Glutamatergic neuron (in vitro differentiated cells): ENCODE measurements around the gene PI4KA. TPM values are rescaled to one million over a fixed set of nuclear protein-coding genes. Genes with fewer than 3 reads are reported as not detected.

Source experiments
- DNase-seq: peaks from one replicate; pipeline ENCODE4 v3.0.0; 2022
- H3K27ac Mint-ChIP-seq: one replicate; pipeline ENCODE4 v1.8.0; 2020; ENCODE audit warnings: mild to moderate bottlenecking, mixed read lengths, inconsistent platforms; ENCODE audit not compliant: unreplicated experiment
- H3K27me3 Mint-ChIP-seq: one replicate; pipeline ENCODE4 v1.8.0; 2020; ENCODE audit warnings: mild to moderate bottlenecking, moderate library complexity, mixed read lengths, inconsistent platforms; ENCODE audit not compliant: unreplicated experiment
- H3K36me3 Mint-ChIP-seq: one replicate; pipeline ENCODE4 v1.8.0; 2020; ENCODE audit warnings: mild to moderate bottlenecking, mixed read lengths, inconsistent platforms; ENCODE audit not compliant: unreplicated experiment
- H3K4me1 Mint-ChIP-seq: one replicate; pipeline ENCODE4 v1.8.0; 2020; ENCODE audit warnings: mild to moderate bottlenecking, low read depth, mixed read lengths, inconsistent platforms; ENCODE audit not compliant: unreplicated experiment
- H3K4me3 Mint-ChIP-seq: one replicate; pipeline ENCODE4 v1.8.0; 2020; ENCODE audit warnings: mild to moderate bottlenecking, mixed read lengths, inconsistent platforms; ENCODE audit not compliant: unreplicated experiment
- H3K9me3 Mint-ChIP-seq: one replicate; pipeline ENCODE4 v1.8.0; 2020; ENCODE audit warnings: mild to moderate bottlenecking, moderate library complexity, mixed read lengths, inconsistent platforms; ENCODE audit not compliant: unreplicated experiment
- total RNA-seq: library from RNA; stranded (reverse); fragmentation: NEBNext Ultra II Directional; extraction: Animal tissue kit (Norgen Biotek cat#: 25700); gene quantifications from one replicate; pipeline ENCODE4 v1.2.1, GENCODE V29; 2021; ENCODE audit not compliant: unreplicated experiment
- TF ChIP-seq, protein P1 (sequence below): fragments of 200-600 bp; sonication (generic); IDR thresholded peaks from one replicate; pipeline ENCODE4 v1.5.0; 2021; ENCODE audit not compliant: partially characterized antibody, unreplicated experiment

Gene PI4KA
- total RNA-seq, 1 donor from 2014 or later: 165 TPM

DNA sequence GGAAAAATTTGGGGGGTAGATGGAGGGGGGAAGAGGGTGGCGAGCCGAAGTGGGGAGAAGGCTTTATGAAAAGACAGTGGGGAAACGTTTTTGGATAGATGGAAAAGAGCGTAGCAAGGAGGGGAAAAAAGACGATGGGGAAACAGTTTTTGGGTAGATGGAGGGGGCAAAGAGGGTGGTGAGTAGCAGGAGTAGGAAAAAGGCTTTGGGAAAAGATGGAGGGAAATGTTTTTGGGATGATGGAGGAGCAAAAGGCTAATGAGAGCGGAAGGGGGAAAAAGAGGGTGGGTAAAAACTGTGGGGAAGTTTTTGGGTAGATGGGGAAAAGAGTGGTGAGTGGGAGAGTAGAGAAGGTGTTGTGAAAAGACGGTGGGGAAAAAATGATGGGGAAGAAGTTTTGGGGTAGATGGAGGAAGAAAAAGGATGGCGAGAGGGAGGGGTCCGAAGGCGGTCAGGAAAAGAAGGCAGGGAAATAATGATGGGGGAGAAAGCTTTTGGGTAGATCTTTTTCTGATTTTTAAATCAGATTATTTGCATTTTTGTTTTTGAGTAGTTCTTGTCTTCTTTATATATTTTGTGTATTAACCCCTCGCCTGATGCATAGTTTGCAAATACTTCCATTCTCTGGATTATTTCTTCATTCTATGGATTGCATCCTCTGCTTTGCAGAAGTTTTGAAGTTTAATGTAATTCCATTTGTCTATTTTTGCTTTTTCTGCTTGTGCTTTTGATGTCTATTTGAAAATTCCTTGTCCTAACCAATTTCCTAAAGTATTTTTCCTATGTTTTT, 200.0 kb downstream of the PI4KA start:
- TF ChIP-seq, protein P1, sequence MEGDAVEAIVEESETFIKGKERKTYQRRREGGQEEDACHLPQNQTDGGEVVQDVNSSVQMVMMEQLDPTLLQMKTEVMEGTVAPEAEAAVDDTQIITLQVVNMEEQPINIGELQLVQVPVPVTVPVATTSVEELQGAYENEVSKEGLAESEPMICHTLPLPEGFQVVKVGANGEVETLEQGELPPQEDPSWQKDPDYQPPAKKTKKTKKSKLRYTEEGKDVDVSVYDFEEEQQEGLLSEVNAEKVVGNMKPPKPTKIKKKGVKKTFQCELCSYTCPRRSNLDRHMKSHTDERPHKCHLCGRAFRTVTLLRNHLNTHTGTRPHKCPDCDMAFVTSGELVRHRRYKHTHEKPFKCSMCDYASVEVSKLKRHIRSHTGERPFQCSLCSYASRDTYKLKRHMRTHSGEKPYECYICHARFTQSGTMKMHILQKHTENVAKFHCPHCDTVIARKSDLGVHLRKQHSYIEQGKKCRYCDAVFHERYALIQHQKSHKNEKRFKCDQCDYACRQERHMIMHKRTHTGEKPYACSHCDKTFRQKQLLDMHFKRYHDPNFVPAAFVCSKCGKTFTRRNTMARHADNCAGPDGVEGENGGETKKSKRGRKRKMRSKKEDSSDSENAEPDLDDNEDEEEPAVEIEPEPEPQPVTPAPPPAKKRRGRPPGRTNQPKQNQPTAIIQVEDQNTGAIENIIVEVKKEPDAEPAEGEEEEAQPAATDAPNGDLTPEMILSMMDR: no peak
- Mint-ChIP-seq H3K4me1 (no peaks in the 10 kb centered on the region), H3K27me3 (peaks cover 4% of the 10 kb centered on the region), H3K27ac (no peak overlapping the region), H3K36me3 (peaks cover 11% of the 10 kb centered on the region), H3K4me3 (no peak overlapping the region), H3K9me3 (no peaks in the 10 kb centered on the region)
- no peak for DNase-seq

DNA sequence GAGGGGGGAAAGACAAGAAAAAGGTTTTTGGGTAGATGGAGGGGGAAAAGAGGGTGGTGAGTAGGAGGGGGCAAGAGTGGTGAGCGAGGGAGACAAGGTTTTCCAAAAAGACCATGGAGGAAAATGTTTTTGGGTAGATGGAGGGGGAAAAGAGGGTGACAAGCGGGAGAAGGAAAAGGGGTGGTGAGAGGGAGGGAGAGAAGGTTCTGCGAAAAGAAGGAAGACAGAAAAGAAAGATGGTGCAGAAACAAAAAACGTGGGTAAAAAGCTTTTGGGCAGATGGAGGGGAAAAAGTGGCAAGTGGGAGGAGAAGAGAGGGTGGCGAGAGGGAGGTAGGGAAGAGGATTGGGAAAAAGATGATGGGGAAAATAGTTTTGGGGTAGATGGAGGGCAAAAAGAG, 200.6 kb downstream of the PI4KA start:
- Mint-ChIP-seq H3K4me3 (no peak overlapping the region), H3K27ac (no peak overlapping the region), H3K9me3 (no peaks in the 10 kb centered on the region), H3K36me3 (peaks cover 5% of the 10 kb centered on the region), H3K27me3 (peaks cover 6% of the 10 kb centered on the region), H3K4me1 (no peaks in the 10 kb centered on the region)
- TF ChIP-seq, protein P1: no peak
- no peak for DNase-seq

Other genes with a start within 250 kb of the PI4KA start
- gene SERPIND1, start 84.7 kb downstream of the PI4KA start, total RNA-seq: not detected
- gene SNAP29, start 196 bp upstream of the PI4KA start, total RNA-seq: 22.9 TPM
- 59.6 TPM for gene CRKL, start 58.6 kb upstream of the PI4KA start, total RNA-seq
- gene AIFM3, start 108.4 kb upstream of the PI4KA start, total RNA-seq: 0.64 TPM
- gene LZTR1, start 123.5 kb upstream of the PI4KA start, total RNA-seq: 165 TPM
- gene THAP7, start 143.3 kb upstream of the PI4KA start, total RNA-seq: 17.8 TPM
- gene P2RX6, start 156.4 kb upstream of the PI4KA start, total RNA-seq: 1.5 TPM
- gene SLC7A4, start 173.8 kb upstream of the PI4KA start, total RNA-seq: 0.59 TPM
- gene LRRC74B, start 187.1 kb upstream of the PI4KA start, total RNA-seq: not detected